SK-N-SH treated with all-trans-retinoic acid at 6 μM for 48 hours (cell line): ENCODE data around the gene CLMN.

ENCODE experiments used
- GLIS3 ChIP-seq: fragments of 250-450 bp; sonication (Bioruptor Pico); IDR thresholded peaks from 2 replicates; pipeline ENCODE4 v1.5.0; 2020; ENCODE audit warnings: mild to moderate bottlenecking, moderate library complexity
- PATZ1 ChIP-seq: fragments of 250-450 bp; sonication (Bioruptor Pico); IDR thresholded peaks from 2 replicates; pipeline ENCODE4 v1.8.0; 2020; ENCODE audit warnings: mild to moderate bottlenecking, moderate library complexity, borderline replicate concordance
- SNAI2 ChIP-seq: fragments of 250-450 bp; sonication (Bioruptor Pico); IDR thresholded peaks from 2 replicates; pipeline ENCODE4 v1.5.0; 2020; ENCODE audit warnings: mild to moderate bottlenecking, moderate library complexity
- TCF4 ChIP-seq: fragments of 250-450 bp; sonication (Bioruptor Pico); IDR thresholded peaks from 2 replicates; pipeline ENCODE4 v1.8.0; 2021; ENCODE audit warnings: mild to moderate bottlenecking, moderate library complexity, borderline replicate concordance
- TOX ChIP-seq: fragments of 250-450 bp; sonication (Bioruptor Pico); IDR thresholded peaks from 2 replicates; pipeline ENCODE4 v1.8.0; 2021; ENCODE audit warnings: mild to moderate bottlenecking, moderate library complexity, borderline replicate concordance
- TF ChIP-seq, protein P1 (sequence below): fragments of 250-450 bp; sonication (Bioruptor Pico); IDR thresholded peaks from 2 replicates; pipeline ENCODE4 v1.5.1; 2020; ENCODE audit warnings: low read depth, mild to moderate bottlenecking, moderate library complexity

GRCh38 chr14:95331708-95332408 is 12.2 kb upstream of the CLMN start:
- TF ChIP-seq PATZ1 (CRISPR knock-in tag) (no peak), SNAI2 (CRISPR knock-in tag) (no peak), TOX (CRISPR knock-in tag) (no peak), TCF4 (CRISPR knock-in tag) (no peak), GLIS3 (CRISPR knock-in tag) (no peak)
- TF ChIP-seq, protein P1, sequence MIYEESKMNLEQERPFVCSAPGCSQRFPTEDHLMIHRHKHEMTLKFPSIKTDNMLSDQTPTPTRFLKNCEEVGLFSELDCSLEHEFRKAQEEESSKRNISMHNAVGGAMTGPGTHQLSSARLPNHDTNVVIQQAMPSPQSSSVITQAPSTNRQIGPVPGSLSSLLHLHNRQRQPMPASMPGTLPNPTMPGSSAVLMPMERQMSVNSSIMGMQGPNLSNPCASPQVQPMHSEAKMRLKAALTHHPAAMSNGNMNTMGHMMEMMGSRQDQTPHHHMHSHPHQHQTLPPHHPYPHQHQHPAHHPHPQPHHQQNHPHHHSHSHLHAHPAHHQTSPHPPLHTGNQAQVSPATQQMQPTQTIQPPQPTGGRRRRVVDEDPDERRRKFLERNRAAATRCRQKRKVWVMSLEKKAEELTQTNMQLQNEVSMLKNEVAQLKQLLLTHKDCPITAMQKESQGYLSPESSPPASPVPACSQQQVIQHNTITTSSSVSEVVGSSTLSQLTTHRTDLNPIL (CRISPR knock-in tag): no peak
